Measurements from ENCODE around the gene SMYD3.
"Not testable (repeated sequence)": the region's sequence is repeated elsewhere in the genome, so short reads cannot be mapped to it uniquely, and the experiment has no call there.

Gene SMYD3

DNA sequence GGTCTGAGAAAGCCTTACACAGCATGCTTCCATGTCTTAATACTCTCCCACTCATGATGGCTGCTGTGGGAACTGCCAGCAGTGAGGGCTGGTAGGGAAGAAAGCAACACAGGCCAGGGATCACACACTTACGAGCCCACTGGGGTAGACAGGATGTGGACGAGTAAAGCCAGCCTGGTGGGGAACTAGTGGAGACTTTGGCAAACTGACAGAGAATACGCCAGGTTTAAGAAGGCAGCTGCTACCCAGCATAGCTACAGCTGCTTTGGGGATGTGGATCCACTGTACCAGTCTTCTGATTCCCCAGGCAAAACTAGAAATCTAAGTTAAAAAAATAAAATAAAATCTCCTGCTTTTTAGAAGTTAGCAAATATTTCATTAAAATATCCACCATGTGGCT, 664.0 kb downstream of the SMYD3 start:
- no peak for TF ChIP-seq GATA1 (IDR thresholded peaks at IDR 0.05; ENCODE audit: low read depth, low read length)
- no peak for TF ChIP-seq POLR2A (IDR thresholded peaks at IDR 0.05; ENCODE audit: low read length)
- DNase-seq = no peak

DNA sequence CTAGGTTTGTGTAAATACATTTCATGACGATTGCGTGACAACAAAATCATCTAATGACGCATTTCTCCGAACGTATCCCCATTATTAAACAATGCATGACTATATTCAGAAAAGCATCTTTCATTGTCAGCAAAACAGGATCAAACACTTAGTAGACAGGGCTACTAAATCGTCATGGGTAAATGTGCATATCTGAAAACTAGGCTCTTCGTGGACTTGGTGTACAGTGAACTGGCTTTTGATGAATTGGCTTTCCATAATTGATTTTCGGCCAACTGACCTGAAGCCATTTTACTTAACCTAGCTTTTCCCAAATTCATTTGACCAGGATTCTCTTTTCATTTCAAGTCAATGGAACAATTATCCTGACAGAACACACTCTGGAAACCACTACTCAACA, 665.0 kb downstream of the SMYD3 start:
- no peak for DNase-seq
- TF ChIP-seq POLR2A (IDR thresholded peaks at IDR 0.05; ENCODE audit: low read length) (no peak), GATA1 (IDR thresholded peaks at IDR 0.05; ENCODE audit: low read depth, low read length) (no peak)

GRCh38 chr1:245840971-245841370, 666.1 kb downstream of the SMYD3 start:
- TF ChIP-seq GATA1 (IDR thresholded peaks at IDR 0.05; ENCODE audit: low read depth, low read length) (no peak), POLR2A (IDR thresholded peaks at IDR 0.05; ENCODE audit: low read length) (no peak)
- no peak for DNase-seq

- DNase-seq = no peak
- TF ChIP-seq GATA1 (IDR thresholded peaks at IDR 0.05; ENCODE audit: low read depth, low read length) (no peak), POLR2A (IDR thresholded peaks at IDR 0.05; ENCODE audit: low read length) (no peak)
Measured at GRCh38 chr1:245837718-245838117, 669.4 kb downstream of the SMYD3 start.

GRCh38 chr1:245835386-245835785, 671.7 kb downstream of the SMYD3 start:
- DNase-seq = no peak
- TF ChIP-seq POLR2A (IDR thresholded peaks at IDR 0.05; ENCODE audit: low read length) (no peak), GATA1 (IDR thresholded peaks at IDR 0.05; ENCODE audit: low read depth, low read length) (no peak)

GRCh38 chr1:245834002-245834401, 673.1 kb downstream of the SMYD3 start:
- no peak for TF ChIP-seq GATA1 (IDR thresholded peaks at IDR 0.05; ENCODE audit: low read depth, low read length)
- DNase-seq = no peak

GRCh38 chr1:245832771-245833527, 674.1 kb downstream of the SMYD3 start:
- no peak for DNase-seq
- TF ChIP-seq POLR2A (IDR thresholded peaks at IDR 0.05; ENCODE audit: low read length) (no peak), GATA1 (IDR thresholded peaks at IDR 0.05; ENCODE audit: low read depth, low read length) (no peak)

DNA sequence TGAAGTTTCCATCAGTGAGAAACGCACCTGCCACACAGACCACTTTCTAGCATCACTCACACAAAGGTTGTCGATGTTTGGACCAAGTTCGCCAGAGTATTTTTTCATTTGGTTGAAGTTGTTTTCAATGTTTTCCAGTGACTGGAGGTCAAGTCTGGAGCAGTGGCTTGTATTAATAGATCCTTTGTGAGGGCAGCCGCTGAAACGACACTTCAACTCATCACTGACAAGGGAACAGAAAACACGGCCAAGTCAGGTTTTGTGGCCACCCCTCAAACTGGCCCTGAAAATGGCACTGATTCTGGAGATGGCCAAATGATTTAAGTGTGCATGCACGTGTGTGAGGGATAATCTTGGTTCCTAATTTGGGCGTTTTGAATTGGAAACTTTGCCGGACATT, 675.6 kb downstream of the SMYD3 start:
- no peak for DNase-seq
- TF ChIP-seq POLR2A (IDR thresholded peaks at IDR 0.05; ENCODE audit: low read length) (no peak), GATA1 (IDR thresholded peaks at IDR 0.05; ENCODE audit: low read depth, low read length) (no peak)

- no peak for DNase-seq
Measured at GRCh38 chr1:245829826-245830225, 677.3 kb downstream of the SMYD3 start.

GRCh38 chr1:245829194-245829593, 677.9 kb downstream of the SMYD3 start:
- no peak for DNase-seq
- TF ChIP-seq GATA1 (IDR thresholded peaks at IDR 0.05; ENCODE audit: low read depth, low read length) (no peak), POLR2A (IDR thresholded peaks at IDR 0.05; ENCODE audit: low read length) (no peak)

More at GRCh38 chr1:245829826-245830225, 677.3 kb downstream of the SMYD3 start:
- TF ChIP-seq POLR2A (IDR thresholded peaks at IDR 0.05; ENCODE audit: low read length) (no peak), GATA1 (IDR thresholded peaks at IDR 0.05; ENCODE audit: low read depth, low read length) (no peak)

GRCh38 chr1:245827301-245827700, 679.8 kb downstream of the SMYD3 start:
- TF ChIP-seq POLR2A (IDR thresholded peaks at IDR 0.05; ENCODE audit: low read length) (no peak), GATA1 (IDR thresholded peaks at IDR 0.05; ENCODE audit: low read depth, low read length) (no peak)
- DNase-seq = no peak

GRCh38 chr1:245825128-245825901, 681.8 kb downstream of the SMYD3 start:
- no peak for DNase-seq

GRCh38 chr1:245823408-245824147, 683.5 kb downstream of the SMYD3 start:
- no peak for TF ChIP-seq POLR2A (IDR thresholded peaks at IDR 0.05; ENCODE audit: low read length)
- TF ChIP-seq GATA1 (IDR thresholded peaks at IDR 0.05; ENCODE audit: low read depth, low read length) = no peak
- DNase-seq = no peak

More at GRCh38 chr1:245825128-245825901, 681.8 kb downstream of the SMYD3 start:
- TF ChIP-seq GATA1 (IDR thresholded peaks at IDR 0.05; ENCODE audit: low read depth, low read length) (no peak), POLR2A (IDR thresholded peaks at IDR 0.05; ENCODE audit: low read length) (no peak)

- no peak for TF ChIP-seq POLR2A (IDR thresholded peaks at IDR 0.05; ENCODE audit: low read length)
- no peak for TF ChIP-seq GATA1 (IDR thresholded peaks at IDR 0.05; ENCODE audit: low read depth, low read length)
- DNase-seq = no peak
Measured at GRCh38 chr1:245822996-245823395, 684.1 kb downstream of the SMYD3 start.

- DNase-seq = not testable (repeated sequence)
Measured at GRCh38 chr1:245818363-245818762, 688.7 kb downstream of the SMYD3 start.

GRCh38 chr1:245816496-245816895, 690.6 kb downstream of the SMYD3 start:
- DNase-seq = not testable (repeated sequence)
